HG03064 (cell line): ENCODE data around the gene RAB27B.

ENCODE experiments used
- ATAC-seq: cut with Tn5 transposase; IDR thresholded peaks from one replicate; pipeline ENCODE4 v1.9.1; 2021; ENCODE audit warnings: low read depth; ENCODE audit not compliant: unreplicated experiment

RAB27B gene

DNA sequence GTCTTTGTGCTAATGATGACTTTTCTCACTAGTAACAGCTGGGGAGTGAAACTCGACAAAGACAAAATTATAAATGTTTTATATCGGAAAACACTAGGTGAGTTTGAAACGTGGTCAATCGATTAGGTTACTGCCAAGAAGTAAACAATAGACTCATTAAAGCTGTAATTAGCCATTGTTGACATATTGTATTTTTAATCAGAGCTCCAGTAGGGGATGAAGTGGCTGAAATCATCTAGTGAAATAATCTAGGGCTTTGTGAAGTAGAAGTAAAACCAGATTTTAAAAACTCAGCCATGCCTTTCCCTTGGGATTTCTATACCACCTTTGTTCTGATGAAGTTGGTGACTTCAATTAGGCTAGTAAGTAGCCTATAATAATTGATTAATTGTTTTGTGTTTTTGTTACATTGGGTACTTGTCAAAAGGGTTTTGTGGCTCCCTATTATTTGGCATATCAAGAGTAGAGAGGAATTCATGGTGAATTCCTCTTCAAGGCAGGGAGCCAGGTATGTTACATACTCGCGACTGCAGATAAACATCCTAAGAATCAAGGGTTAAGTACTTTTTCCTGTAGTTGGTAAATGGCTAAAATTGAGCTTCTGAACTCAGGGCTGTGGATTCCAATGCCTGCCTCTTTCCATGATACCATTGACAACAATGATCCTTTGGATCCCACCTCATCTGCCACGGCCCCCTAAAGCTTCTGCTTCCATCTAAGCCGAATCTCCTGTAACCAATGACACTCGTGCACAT lies 31.6 kb downstream of the RAB27B start:
- ATAC-seq: no peak

DNA sequence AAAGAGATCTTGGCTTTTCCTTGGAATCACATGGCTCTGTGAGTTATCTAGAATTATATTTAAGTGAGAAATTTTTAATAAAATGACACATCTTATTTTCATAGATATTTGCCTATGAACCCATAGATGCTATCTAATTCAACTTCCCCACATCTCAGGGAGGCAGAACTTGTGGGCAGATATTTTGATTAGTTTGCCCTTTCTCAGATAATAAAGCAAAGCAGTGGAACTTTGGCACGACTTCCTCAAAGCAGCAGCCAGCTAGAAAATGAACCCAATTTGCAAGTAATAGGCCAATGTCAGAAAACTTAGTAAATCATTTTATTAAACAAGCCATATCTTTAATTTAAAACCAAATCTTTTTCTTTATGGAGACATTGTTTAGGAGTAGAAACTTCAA lies 32.7 kb downstream of the RAB27B start:
- ATAC-seq: no peak

DNA sequence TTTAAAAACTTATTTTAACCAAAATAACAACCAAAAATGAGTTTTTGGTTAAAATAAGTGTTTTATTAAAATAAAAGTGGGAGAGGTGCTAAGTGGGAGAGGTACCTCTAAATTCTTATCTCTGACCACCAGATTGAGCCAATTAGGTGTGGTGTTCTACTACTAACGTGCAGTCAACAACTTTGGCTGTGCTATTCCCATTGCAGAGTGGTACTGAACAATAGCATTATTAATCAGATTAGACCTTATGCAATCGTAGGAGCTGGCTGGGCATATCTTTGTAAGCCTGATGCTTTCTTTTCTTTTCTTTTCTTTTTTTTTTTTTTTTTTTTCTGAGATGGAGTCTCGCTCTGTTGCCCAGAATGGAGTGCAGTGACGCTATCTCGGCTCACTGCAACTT lies 38.9 kb downstream of the RAB27B start:
- ATAC-seq: no peak

DNA sequence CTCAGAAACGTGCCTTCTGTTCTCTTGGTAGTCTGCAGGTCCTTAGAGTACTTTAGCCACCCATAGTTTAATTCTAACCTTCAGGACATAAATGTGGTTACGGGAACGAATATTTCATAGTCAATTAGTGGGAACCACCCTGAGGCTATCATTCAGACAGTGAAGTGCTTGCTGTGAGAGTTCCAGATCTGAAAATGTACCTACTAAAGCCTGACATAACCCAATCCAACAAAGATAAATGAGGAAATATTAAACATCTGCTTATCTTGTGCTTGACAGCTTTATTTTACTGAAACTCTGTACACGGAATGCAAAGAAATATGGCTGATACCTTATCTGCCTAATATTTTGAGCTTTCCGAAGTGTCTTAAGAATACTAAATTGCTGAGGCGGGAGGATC lies 43.0 kb downstream of the RAB27B start:
- no peak for ATAC-seq

DNA sequence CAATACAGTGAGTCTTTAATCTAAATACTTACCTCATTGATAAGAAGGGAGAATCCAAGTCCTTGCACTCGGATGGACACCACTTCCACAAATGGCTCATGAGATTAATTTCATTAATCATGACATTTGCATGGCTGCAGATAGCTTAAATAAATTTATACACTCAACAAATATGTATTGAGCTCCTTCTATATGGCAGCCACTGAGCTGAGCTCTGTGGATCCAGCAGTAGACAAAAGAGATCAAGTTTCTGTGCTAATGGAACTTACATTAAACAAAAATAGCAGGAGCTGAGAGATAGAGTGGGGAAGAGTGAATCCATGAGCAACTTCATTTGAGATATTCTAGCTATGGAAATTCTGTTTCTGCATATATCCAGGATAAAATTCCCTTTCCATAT lies 44.4 kb downstream of the RAB27B start:
- ATAC-seq: no peak

DNA sequence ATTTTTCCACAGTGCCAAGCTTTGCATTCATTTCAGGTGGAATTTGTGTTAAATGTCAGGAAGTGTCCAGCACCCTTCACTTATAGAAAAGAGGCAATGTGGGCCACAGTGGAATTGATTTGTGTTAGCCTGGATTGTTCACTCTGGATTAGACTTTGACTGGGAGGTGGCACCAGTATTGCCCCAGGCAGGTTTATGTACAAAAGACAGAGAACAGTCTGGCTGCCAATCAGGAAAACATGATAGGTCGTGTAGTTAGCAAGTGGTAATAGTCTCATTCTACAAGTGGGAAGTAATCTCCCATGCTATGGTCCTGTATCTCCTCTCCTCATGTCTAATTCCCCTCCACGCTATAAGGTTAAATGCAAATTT lies 45.6 kb downstream of the RAB27B start:
- no peak for ATAC-seq

DNA sequence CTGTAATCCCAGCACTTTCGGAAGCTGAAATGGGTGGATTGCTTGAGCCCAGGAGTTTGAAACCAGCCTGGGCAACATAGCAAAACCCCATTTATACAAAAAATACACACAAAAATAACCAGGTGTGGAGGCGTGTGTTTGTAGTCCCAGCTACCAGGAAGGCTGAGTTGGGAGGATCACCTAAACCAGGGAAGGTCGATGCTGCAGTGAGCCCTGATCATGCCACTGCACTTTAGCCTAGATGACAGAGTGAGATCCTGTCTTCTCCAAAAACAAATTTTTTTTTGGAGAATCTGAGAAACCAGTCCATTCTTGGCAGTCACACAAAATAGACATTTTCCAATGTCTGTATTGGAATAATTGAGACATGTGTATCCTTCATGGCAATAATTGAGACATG lies 46.8 kb downstream of the RAB27B start:
- no peak for ATAC-seq

DNA sequence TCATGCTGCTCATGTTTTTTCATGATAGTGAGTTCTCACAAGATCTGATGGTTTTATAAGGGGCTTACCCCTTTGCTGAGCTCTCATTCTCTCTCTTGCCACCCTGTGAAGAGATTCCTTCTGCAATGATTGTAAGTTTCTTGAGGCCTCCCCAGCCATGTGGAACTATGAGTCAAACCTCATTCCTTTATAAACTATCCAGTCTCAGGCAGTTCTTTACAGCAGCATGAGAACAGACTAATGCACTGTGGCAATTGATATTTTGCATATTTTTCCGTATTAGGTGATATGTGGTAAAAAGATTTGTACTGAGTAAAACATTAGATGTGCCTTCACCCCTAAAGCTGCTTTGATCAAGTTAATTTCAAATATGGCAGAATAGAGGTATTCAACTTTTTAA lies 48.8 kb downstream of the RAB27B start:
- no peak for ATAC-seq

DNA sequence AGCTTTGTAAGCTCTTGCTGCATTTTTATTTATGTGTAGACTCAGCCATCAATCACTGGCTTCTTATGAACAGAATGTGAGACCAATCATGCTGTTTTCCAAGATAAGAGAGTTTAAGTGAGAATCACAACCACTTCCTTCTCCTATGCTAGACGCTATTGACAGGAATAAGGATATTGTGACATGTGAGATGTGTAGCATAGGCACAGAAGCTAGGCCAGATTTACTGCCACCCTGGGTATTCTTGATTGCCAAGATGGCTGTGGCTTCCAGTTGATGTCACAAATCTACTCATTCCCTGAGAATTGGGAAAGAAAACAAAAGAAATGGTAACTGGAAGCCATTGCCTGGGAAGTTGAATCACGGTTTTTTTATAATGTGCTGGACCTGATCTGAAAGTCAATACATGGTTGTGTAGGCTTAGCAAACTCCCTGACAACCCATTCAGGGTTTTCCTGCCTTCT lies 49.9 kb downstream of the RAB27B start:
- ATAC-seq: no peak

DNA sequence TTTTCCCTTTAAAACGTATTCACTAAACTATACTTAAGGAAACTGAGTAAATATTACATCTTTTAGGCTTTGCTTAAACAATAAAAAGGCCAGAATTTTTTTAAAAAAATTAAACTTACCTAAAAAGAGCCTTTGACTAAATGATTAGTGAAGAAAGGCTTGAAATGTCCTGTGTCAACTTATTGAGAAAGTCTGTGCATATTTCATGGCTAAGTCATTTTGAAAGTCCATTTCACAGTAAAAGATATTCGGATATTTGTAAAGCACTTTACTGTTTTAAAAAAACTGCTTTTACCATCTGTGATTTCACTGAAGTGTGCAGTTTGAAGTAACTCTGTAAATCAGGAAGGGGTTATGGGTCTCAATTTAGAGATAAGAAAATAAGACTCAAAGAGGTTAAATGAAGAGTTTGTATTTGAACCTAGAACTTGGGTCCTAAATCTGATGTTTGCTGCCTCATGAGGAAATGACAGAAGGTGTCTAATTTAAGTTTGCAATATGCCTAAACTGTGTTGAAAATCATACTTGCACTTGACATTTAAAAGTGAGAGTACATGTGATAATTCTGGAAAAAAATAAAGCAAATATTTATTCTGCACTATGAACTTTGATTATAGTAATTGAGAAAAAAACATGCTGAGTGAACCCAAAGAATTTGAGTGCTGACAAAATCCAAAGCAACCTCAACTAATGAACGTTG lies 50.5 kb downstream of the RAB27B start:
- ATAC-seq: no peak

DNA sequence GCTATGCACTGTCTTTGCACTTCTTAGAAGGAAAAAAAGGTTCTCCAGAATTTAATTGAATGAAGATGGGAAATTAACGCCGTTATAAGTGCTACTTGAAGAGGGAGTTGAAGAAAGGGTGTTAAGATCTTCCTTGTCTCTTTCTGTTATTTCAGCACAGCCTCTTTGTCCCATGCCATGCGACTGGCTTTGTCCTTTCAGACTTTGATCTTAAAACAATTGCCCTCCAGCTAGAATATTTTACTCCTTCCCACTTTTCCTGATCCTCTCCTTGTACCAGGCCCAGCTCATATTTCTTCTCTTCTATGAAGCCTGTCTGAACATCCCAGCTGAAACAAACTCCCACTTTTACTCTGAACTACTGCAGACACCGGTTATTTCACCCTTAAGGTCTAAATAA lies 51.4 kb downstream of the RAB27B start:
- no peak for ATAC-seq

DNA sequence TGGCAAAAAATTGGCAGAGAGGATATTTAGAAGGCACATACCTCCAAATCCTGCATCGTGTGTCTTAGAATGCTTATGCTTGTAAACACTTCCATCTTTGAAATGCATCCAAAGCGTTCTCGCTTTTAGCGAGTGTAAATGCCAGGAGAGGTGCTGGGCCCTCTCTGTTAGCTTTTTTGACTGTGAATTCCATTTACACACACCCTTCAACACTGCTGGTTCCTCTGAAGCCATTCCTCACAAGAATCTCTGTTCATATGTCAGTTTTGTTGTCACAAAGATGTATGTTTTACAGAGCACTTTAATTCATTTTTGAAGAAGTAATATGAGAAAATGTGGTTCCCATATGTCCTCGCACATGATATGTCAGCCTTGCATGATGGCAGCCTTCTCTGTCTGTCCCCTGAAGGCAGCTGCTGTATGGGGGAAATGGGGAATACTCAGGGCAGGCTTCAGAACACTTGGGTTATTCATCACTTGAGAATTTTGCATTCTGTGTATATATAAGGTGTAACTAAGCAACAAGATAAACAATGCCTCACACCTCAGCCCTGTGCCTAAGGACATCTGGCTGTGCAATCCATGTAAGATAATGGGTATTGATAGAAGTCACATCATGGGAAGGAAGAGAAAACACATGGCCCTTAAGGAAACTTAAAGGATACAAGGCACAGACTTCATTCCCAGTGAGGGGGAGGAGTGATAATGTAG lies 52.3 kb downstream of the RAB27B start:
- no peak for ATAC-seq

DNA sequence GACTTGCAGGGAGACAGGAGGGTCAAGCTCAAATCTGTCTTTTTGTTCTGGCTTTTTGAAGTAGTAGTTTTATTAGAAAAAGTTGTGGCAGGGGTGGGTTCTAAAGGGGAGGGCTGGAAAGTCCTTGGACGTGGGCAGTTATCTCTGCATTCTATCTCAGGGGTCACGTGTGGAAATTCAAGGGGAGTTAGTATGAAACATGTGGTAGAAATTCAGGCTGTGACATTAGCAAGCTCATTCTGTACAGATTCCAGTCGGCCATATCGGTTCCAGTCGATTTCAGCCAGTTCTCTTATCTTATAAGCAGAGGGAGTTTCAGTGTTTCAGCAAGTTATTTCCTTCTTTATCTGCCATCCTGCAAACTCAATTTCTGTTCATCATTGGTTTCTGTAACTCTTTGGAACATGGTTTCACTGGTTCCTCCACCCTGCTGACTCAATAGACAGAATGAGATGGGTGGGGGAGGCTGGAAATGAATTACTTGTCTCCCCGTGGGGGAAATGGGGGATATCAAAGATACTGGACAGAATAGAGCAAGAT lies 53.0 kb downstream of the RAB27B start:
- ATAC-seq: no peak

DNA sequence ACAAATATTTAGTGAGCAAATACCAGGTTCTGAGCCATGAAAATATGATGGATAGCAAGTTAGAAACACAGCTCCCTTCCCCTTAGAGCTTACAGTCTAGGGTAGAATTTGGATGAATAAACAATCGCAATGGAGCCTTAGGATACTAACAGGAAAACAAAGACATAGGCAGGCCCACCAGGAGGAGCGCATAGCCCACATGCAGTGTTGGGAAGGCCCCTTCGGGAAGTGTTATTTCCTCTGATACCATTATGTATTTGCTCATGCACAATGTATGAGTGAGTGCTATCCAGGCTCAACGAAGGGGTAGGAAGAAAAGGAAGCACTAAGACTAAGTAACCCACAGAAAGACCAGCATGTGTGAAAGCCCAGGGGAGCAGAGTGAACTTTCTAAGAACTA lies 54.0 kb downstream of the RAB27B start:
- ATAC-seq: no peak

DNA sequence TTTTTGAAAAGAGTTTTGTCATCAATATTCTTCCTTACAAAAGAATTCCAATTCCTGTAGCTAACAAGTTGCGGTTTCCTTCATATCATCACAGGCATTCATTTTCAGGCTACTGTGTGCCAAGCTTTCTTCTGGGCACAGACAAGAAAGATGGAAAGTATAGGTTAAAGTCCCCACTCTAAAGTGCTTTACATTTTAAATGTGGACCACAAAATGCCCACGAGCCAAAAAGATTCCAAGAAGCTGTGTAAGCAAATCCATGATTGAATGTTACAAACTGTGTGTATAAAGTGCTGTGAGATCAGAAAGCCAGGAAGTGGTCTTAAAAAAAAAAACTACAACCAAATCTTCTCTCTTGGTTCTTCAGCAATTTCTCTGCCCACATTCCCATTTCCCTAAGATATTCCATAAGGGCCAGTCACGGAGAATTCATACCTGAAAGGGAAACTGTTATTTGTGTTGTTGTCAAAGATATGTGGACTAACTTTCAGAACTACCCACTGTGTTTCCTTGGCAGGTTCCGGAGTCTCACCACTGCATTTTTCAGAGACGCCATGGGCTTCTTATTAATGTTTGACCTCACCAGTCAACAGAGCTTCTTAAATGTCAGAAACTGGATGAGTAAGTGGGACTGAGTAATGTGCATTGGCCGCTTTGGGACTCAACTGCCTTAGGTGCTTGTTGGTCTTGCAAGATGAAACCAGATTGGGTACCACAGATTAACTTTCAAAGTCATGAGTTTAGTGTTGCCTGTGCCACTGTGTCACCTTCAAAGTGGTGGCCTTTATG lies 55.7 kb downstream of the RAB27B start:
- no peak for ATAC-seq

DNA sequence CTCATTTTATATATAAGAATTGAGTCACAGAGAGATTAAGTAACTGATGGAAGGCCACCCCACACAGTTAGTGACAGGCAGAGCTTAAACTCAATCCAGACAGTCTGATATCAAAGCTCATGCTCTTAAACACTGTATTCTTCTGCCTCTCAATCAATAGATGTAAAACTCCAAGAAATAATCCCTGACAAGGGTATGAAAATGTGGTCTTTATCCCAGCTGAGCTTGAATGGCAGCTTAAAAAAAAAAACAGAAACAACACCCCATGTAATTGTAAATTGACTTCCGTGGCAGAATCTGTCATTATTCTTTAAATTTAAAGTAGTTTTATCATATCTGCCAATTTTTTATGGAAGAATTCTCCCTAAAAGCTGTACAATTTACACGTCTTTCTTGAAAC lies 60.1 kb downstream of the RAB27B start:
- ATAC-seq: no peak

DNA sequence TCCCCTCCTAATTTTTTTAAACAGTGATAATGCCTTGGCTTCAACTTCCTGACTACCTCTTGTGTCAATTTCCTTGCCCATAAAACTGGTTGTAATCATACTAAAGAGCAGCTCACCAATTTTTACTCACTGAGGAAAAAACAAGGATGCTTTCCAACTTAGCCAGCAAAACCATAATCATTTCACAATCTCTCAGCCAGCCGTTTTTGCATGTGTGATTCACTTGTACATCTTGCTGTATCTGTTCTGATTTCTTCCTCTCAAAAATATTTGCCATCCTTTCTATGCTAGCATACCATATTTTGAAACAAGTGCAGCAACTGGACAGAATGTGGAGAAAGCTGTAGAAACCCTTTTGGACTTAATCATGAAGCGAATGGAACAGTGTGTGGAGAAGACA lies 60.7 kb downstream of the RAB27B start:
- no peak for ATAC-seq

DNA sequence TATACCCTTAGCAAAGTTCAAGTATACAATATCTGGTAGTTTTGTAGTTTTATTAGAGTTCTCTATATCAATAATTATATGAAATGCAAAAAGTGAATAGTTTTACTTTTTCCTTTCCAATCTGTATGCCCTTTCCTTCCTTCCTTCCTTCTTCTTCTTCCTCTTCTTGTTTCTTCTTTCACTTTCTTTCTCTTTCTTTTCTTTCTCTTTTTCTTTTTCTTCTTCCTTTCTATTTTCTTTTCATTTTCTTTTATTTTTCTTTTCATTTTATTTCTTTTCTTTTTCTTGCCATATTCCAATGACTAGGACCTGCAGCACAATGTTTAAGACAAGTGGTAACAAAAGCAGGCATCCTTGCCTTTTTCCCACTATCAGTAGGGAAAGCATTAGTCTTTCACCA lies 71.2 kb downstream of the RAB27B start:
- no peak for ATAC-seq

DNA sequence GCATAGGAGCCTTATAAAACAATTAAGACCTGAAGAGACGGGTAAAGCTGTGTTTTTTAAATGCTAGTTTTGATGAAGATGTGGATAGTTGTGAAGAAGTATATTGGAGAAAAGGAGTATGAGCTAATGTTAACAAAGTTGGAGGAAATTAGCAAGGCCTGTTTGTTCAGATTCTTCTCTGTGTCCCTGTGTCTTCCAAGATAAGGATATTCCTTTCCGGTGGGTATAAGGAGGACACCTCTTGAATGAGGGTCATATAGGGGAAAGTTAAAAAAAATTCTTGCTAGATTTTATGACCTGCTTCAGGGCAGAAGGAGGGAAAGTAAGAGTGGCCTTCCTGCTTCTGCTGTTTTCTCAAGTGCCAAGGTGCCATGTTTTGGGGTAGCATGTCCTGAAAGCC lies 72.0 kb downstream of the RAB27B start:
- no peak for ATAC-seq

DNA sequence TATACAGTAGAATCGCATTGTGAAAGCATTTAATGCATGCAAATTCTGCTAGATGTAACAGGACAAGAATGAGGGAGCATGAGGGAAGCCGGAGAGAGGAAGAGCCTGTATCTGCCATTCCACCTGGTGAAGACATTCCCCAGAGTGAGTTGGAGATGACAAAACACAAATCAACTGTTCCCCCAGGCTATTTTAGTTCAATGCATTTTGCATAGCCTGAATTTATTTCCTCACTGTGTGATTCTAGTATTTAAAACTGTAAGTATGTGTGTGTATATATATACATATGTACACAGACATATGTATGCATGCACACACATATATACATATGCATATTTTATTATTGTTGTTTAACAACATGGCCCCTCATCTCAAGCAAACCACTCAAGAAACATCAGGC lies 76.3 kb downstream of the RAB27B start:
- ATAC-seq: no peak

DNA sequence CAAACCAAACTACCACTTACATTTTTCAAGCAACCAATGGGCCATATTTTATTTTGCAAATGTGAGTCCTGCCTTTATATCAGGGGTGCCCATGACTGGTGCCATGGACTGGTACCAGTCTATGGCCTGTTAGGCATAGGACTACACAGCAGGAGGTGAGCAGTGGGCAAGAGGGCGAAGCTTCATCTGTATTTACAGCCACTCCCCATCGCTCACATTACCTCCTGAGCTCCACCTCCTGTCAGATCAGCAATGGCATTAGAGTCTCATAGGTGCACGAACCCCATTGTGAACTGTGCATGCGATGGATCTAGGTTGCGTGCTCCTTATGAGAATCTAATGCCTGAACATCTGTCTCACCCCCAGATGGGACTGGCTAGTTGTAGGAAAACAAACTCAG lies 77.4 kb downstream of the RAB27B start:
- no peak for ATAC-seq
